Mucosa of gallbladder (tissue), 1 donor: Measurements from ENCODE around the gene GLO1. TPM values are rescaled to one million over a fixed set of nuclear protein-coding genes. Genes with fewer than 3 reads are reported as not detected.

ENCODE experiments used
- DNase-seq: peaks from one replicate; pipeline ENCODE4 v3.0.0-alpha.2; 2020; ENCODE audit warnings: low spot score
- total RNA-seq: library from RNA; stranded (reverse); gene quantifications from one replicate; pipeline ENCODE4 v1.2.1, GENCODE V29; 2021
- donor health status: DM: no; HTN: no; CAD: no.

GLO1 gene
- total RNA-seq = 62.9 TPM

GRCh38 chr6:38702558-38703397, at the start of gene GLO1:
Gene GLO1 (minus strand): TSS chr6:38703145. CDS start chr6:38703054, 91 bp downstream.
- peak; percentile 98 for DNase-seq

- DNase-seq = no peak
These were observed 48.1 kb upstream of the GLO1 start for GRCh38 chr6:38750968-38751615.

- DNase-seq = no peak
These were observed 46.5 kb upstream of the GLO1 start for GRCh38 chr6:38749473-38749872.

- DNase-seq = no peak
These were observed 36.6 kb upstream of the GLO1 start for GRCh38 chr6:38739532-38739931.

- no peak for DNase-seq
These were observed 35.3 kb upstream of the GLO1 start for GRCh38 chr6:38738261-38738660.

- no peak for DNase-seq
These were observed 34.0 kb upstream of the GLO1 start for GRCh38 chr6:38736951-38737350.

GRCh38 chr6:38730140-38730862, 27.4 kb upstream of the GLO1 start:
- no peak for DNase-seq

- no peak for DNase-seq
These were observed 25.3 kb upstream of the GLO1 start for GRCh38 chr6:38728203-38728602.

- DNase-seq = no peak
These were observed 22.7 kb upstream of the GLO1 start for GRCh38 chr6:38725414-38726183.

- no peak for DNase-seq
These were observed 21.4 kb upstream of the GLO1 start for GRCh38 chr6:38724343-38724742.

- DNase-seq = no peak
These were observed 20.8 kb upstream of the GLO1 start for GRCh38 chr6:38723783-38724182.

GRCh38 chr6:38722727-38723334, 19.9 kb upstream of the GLO1 start:
- DNase-seq = no peak

- no peak for DNase-seq
These were observed 19.1 kb upstream of the GLO1 start for GRCh38 chr6:38722038-38722437.

GRCh38 chr6:38720295-38720694, 17.4 kb upstream of the GLO1 start:
- no peak for DNase-seq

GRCh38 chr6:38719358-38719757, 16.4 kb upstream of the GLO1 start:
- DNase-seq = no peak

GRCh38 chr6:38716825-38717224, 13.9 kb upstream of the GLO1 start:
- DNase-seq = no peak

GRCh38 chr6:38715016-38715689, 12.2 kb upstream of the GLO1 start, which contains the start of gene DNAH8:
Gene DNAH8 (plus strand): TSS chr6:38715311. CDS start chr6:38722810, 7,499 bp downstream.
- DNase-seq = no peak

GRCh38 chr6:38714239-38715015, 11.5 kb upstream of the GLO1 start:
- DNase-seq = no peak

GRCh38 chr6:38713812-38714211, 10.9 kb upstream of the GLO1 start:
- peak; percentile 18 for DNase-seq

GRCh38 chr6:38708496-38708895, 5.6 kb upstream of the GLO1 start:
- DNase-seq = no peak
